Renal cortical epithelial cell (primary cell): Measurements from ENCODE around the gene PIGQ. TPM values are rescaled to one million over a fixed set of nuclear protein-coding genes. Genes with fewer than 3 reads are reported as not detected.
"Not testable (repeated sequence)": the region's sequence is repeated elsewhere in the genome, so short reads cannot be mapped to it uniquely, and the experiment has no call there.

Experiments used
- DNase-seq: peaks from one replicate; pipeline ENCODE4 v3.0.0-alpha.2; 2011; ENCODE audit warnings: low read depth
- total RNA-seq: library from RNA; depleted of rRNA; stranded (reverse); fragments of >200 nt; gene quantifications from 2 replicates; pipeline ENCODE4 v1.2.3, GENCODE V29; 2014

The PIGQ gene
- total RNA-seq, 1 donor from 2014 or later = 68.5 TPM

GRCh38 chr16:586047-586644, 16.4 kb downstream of the PIGQ start:
- DNase-seq = no peak

- DNase-seq = no peak
Observed at GRCh38 chr16:586645-587590, 17.1 kb downstream of the PIGQ start.

GRCh38 chr16:588639-588888, 18.8 kb downstream of the PIGQ start:
- DNase-seq = peak; percentile 56

GRCh38 chr16:588889-589657, 19.3 kb downstream of the PIGQ start:
- DNase-seq = peak; percentile 78

- DNase-seq = peak; percentile 87
Observed at GRCh38 chr16:589658-590187, 20.0 kb downstream of the PIGQ start, which contains the start of gene RAB40C. TSS of gene RAB40C (plus strand) at chr16:590066. CDS start at chr16:590292, 226 bp downstream.

- DNase-seq = no peak
Observed at GRCh38 chr16:590188-590814, 20.5 kb downstream of the PIGQ start.

- no peak for DNase-seq
Observed at GRCh38 chr16:590815-591200, 21.0 kb downstream of the PIGQ start.

GRCh38 chr16:591231-591630, 21.5 kb downstream of the PIGQ start:
- no peak for DNase-seq

GRCh38 chr16:591892-592517, 22.2 kb downstream of the PIGQ start:
- no peak for DNase-seq

GRCh38 chr16:592518-593306, 22.9 kb downstream of the PIGQ start:
- DNase-seq = peak; percentile 72

GRCh38 chr16:593406-593805, 23.6 kb downstream of the PIGQ start:
- DNase-seq = peak; percentile 68

GRCh38 chr16:593807-594206, 24.0 kb downstream of the PIGQ start:
- no peak for DNase-seq

- DNase-seq = no peak
Observed at GRCh38 chr16:595094-595528, 25.3 kb downstream of the PIGQ start.

- DNase-seq = no peak
Observed at GRCh38 chr16:595942-596735, 26.4 kb downstream of the PIGQ start.

- DNase-seq = no peak
Observed at GRCh38 chr16:596736-597060, 26.9 kb downstream of the PIGQ start.

- not testable (repeated sequence) for DNase-seq
Observed at GRCh38 chr16:597655-598054, 27.9 kb downstream of the PIGQ start.

- no peak for DNase-seq
Observed at GRCh38 chr16:598823-599739, 29.3 kb downstream of the PIGQ start.

- DNase-seq = no peak
Observed at GRCh38 chr16:600781-601180, 31.0 kb downstream of the PIGQ start.

- no peak for DNase-seq
Observed at GRCh38 chr16:603933-604332, 34.2 kb downstream of the PIGQ start.
